Muscle layer of duodenum (tissue), 2 donors: ENCODE results near the gene ADH1B.

Experiments used
- H3K27ac ChIP-seq: one replicate; pipeline ENCODE4 v1.7.0; 2013; ENCODE audit warnings: mild to moderate bottlenecking, low read length
- H3K27me3 ChIP-seq: one replicate; pipeline ENCODE4 v1.7.0; 2013; ENCODE audit warnings: low read depth, mild to moderate bottlenecking, control low read depth, low read length
- H3K36me3 ChIP-seq, 2 donors: one replicate each; pipeline ENCODE4 v1.7.0; 2013; ENCODE audit warnings: low read length in 2 of 2, control low read depth in 1 of 2, mild to moderate bottlenecking in 1 of 2; ENCODE audit not compliant: insufficient read depth in 2 of 2, control insufficient read depth in 1 of 2
- H3K4me1 ChIP-seq, 2 donors: one replicate each; pipeline ENCODE4 v1.7.0; 2013; ENCODE audit warnings: low read length in 2 of 2, mild to moderate bottlenecking in 2 of 2, control low read depth in 1 of 2, moderate library complexity in 1 of 2; ENCODE audit not compliant: insufficient read depth in 2 of 2, control insufficient read depth in 1 of 2
- H3K4me3 ChIP-seq, 2 donors: one replicate each; pipeline ENCODE4 v1.7.0; 2013; ENCODE audit warnings: low read length in 2 of 2, low read depth in 1 of 2, mild to moderate bottlenecking in 1 of 2
- H3K9me3 ChIP-seq, 2 donors: one replicate each; pipeline ENCODE4 v1.7.0; 2013; ENCODE audit warnings: low read length in 2 of 2, control low read depth in 1 of 2, mild to moderate bottlenecking in 1 of 2; ENCODE audit not compliant: control insufficient read depth in 1 of 2
- donor health status: healthy.

Gene ADH1B

GRCh38 chr4:99285387-99285786, 35.8 kb downstream of the ADH1B start:
- Histone ChIP-seq H3K27ac (no peak overlapping the region), H3K9me3 (no peaks in the 10 kb centered on the region), H3K4me3 (no peak overlapping the region), H3K4me1 (no peaks in the 10 kb centered on the region), H3K36me3 (no peaks in the 10 kb centered on the region), H3K27me3 (no peaks in the 10 kb centered on the region)

- H3K27ac ChIP-seq, result no peak overlapping the region
- no peaks in the 10 kb centered on the region for H3K4me1 ChIP-seq
- H3K36me3 ChIP-seq, result no peaks in the 10 kb centered on the region
- H3K4me3 ChIP-seq, result no peak overlapping the region
- H3K27me3 ChIP-seq, result no peaks in the 10 kb centered on the region
- no peaks in the 10 kb centered on the region for H3K9me3 ChIP-seq
Observed at GRCh38 chr4:99282731-99283130, 38.5 kb downstream of the ADH1B start.

- no peak overlapping the region for H3K27ac ChIP-seq
- H3K27me3 ChIP-seq, result no peaks in the 10 kb centered on the region
- no peaks in the 10 kb centered on the region for H3K9me3 ChIP-seq
- H3K4me3 ChIP-seq, result no peak overlapping the region
- no peaks in the 10 kb centered on the region for H3K4me1 ChIP-seq
- H3K36me3 ChIP-seq, result no peaks in the 10 kb centered on the region
Observed at GRCh38 chr4:99281261-99281660, 39.9 kb downstream of the ADH1B start.

- Histone ChIP-seq H3K27ac (no peak overlapping the region), H3K36me3 (no peaks in the 10 kb centered on the region), H3K27me3 (no peaks in the 10 kb centered on the region), H3K4me3 (no peak overlapping the region), H3K9me3 (no peaks in the 10 kb centered on the region), H3K4me1 (no peaks in the 10 kb centered on the region)
Observed at GRCh38 chr4:99276417-99276816, 44.8 kb downstream of the ADH1B start.

- no peak overlapping the region for H3K27ac ChIP-seq
- no peaks in the 10 kb centered on the region for H3K9me3 ChIP-seq
- no peaks in the 10 kb centered on the region for H3K36me3 ChIP-seq
- H3K27me3 ChIP-seq, result no peaks in the 10 kb centered on the region
- no peak overlapping the region for H3K4me3 ChIP-seq
- H3K4me1 ChIP-seq, result no peaks in the 10 kb centered on the region
Observed at GRCh38 chr4:99275885-99276284, 45.3 kb downstream of the ADH1B start.

GRCh38 chr4:99275050-99275449, 46.2 kb downstream of the ADH1B start:
- Histone ChIP-seq H3K9me3 (no peaks in the 10 kb centered on the region), H3K4me3 (no peak overlapping the region), H3K4me1 (no peaks in the 10 kb centered on the region), H3K36me3 (no peaks in the 10 kb centered on the region), H3K27ac (no peak overlapping the region), H3K27me3 (no peaks in the 10 kb centered on the region)

GRCh38 chr4:99273704-99274103, 47.5 kb downstream of the ADH1B start:
- H3K36me3 ChIP-seq, result no peaks in the 10 kb centered on the region
- H3K4me1 ChIP-seq, result no peaks in the 10 kb centered on the region
- no peaks in the 10 kb centered on the region for H3K9me3 ChIP-seq
- no peaks in the 10 kb centered on the region for H3K27me3 ChIP-seq
- no peak overlapping the region for H3K4me3 ChIP-seq
- H3K27ac ChIP-seq, result no peak overlapping the region

GRCh38 chr4:99264927-99265326, 56.3 kb downstream of the ADH1B start:
- no peaks in the 10 kb centered on the region for H3K4me1 ChIP-seq
- no peaks in the 10 kb centered on the region for H3K27me3 ChIP-seq
- no peak overlapping the region for H3K27ac ChIP-seq
- no peak overlapping the region for H3K4me3 ChIP-seq
- H3K36me3 ChIP-seq, result no peaks in the 10 kb centered on the region
- no peaks in the 10 kb centered on the region for H3K9me3 ChIP-seq
